ENCODE data around the gene SYN1.

The SYN1 gene

GRCh38 chrX:47638816-47639215, 19.2 kb upstream of the SYN1 start:
- TF ChIP-seq USF1 (IDR thresholded peaks at IDR 0.05), result no peak
- TF ChIP-seq RAD21 (IDR thresholded peaks at IDR 0.05; ENCODE audit: low read depth), result no peak
- no peak for TF ChIP-seq EP300 (IDR thresholded peaks at IDR 0.05; ENCODE audit: borderline replicate concordance)
- no peak for TF ChIP-seq TAF1 (IDR thresholded peaks at IDR 0.05; ENCODE audit: low read depth)
- TF ChIP-seq, protein P1, sequence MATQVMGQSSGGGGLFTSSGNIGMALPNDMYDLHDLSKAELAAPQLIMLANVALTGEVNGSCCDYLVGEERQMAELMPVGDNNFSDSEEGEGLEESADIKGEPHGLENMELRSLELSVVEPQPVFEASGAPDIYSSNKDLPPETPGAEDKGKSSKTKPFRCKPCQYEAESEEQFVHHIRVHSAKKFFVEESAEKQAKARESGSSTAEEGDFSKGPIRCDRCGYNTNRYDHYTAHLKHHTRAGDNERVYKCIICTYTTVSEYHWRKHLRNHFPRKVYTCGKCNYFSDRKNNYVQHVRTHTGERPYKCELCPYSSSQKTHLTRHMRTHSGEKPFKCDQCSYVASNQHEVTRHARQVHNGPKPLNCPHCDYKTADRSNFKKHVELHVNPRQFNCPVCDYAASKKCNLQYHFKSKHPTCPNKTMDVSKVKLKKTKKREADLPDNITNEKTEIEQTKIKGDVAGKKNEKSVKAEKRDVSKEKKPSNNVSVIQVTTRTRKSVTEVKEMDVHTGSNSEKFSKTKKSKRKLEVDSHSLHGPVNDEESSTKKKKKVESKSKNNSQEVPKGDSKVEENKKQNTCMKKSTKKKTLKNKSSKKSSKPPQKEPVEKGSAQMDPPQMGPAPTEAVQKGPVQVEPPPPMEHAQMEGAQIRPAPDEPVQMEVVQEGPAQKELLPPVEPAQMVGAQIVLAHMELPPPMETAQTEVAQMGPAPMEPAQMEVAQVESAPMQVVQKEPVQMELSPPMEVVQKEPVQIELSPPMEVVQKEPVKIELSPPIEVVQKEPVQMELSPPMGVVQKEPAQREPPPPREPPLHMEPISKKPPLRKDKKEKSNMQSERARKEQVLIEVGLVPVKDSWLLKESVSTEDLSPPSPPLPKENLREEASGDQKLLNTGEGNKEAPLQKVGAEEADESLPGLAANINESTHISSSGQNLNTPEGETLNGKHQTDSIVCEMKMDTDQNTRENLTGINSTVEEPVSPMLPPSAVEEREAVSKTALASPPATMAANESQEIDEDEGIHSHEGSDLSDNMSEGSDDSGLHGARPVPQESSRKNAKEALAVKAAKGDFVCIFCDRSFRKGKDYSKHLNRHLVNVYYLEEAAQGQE (IDR thresholded peaks at IDR 0.05; ENCODE audit: low read depth), result no peak
- no peak for TF ChIP-seq FOXM1 (IDR thresholded peaks at IDR 0.05; ENCODE audit: borderline replicate concordance, low read depth)
- no peak for TF ChIP-seq ZBTB7A (IDR thresholded peaks at IDR 0.05; ENCODE audit: low read depth)
- TF ChIP-seq CEBPB (IDR thresholded peaks at IDR 0.05), result no peak
- TF ChIP-seq TCF12 (IDR thresholded peaks at IDR 0.05; ENCODE audit: low read depth), result no peak
- no peak for TF ChIP-seq MAX (IDR thresholded peaks at IDR 0.05)
- TF ChIP-seq EGR1 (IDR thresholded peaks at IDR 0.05), result no peak

GRCh38 chrX:47637546-47638195, 18.0 kb upstream of the SYN1 start:
- TF ChIP-seq FOXM1 (IDR thresholded peaks at IDR 0.05; ENCODE audit: borderline replicate concordance, low read depth) (no peak), YY1 (IDR thresholded peaks at IDR 0.05; ENCODE audit: low read depth) (no peak), NFIC (IDR thresholded peaks at IDR 0.05) (no peak), TEAD4 (IDR thresholded peaks at IDR 0.05) (no peak), TAF1 (IDR thresholded peaks at IDR 0.05; ENCODE audit: low read depth) (no peak), MAX (IDR thresholded peaks at IDR 0.05) (no peak), EGR1 (IDR thresholded peaks at IDR 0.05) (no peak)
- TF ChIP-seq, protein P1 (IDR thresholded peaks at IDR 0.05; ENCODE audit: low read depth), result no peak

GRCh38 chrX:47634871-47635575, 15.4 kb upstream of the SYN1 start:
- no peak for TF ChIP-seq EGR1 (IDR thresholded peaks at IDR 0.05)
- no peak for TF ChIP-seq EP300 (IDR thresholded peaks at IDR 0.05; ENCODE audit: borderline replicate concordance)
- no peak for TF ChIP-seq TEAD4 (IDR thresholded peaks at IDR 0.05)
- no peak for TF ChIP-seq TAF1 (IDR thresholded peaks at IDR 0.05; ENCODE audit: low read depth)
- no peak for TF ChIP-seq FOXM1 (IDR thresholded peaks at IDR 0.05; ENCODE audit: borderline replicate concordance, low read depth)

- TF ChIP-seq CREB1 (IDR thresholded peaks at IDR 0.05; ENCODE audit: low read depth) (no peak), FOXM1 (IDR thresholded peaks at IDR 0.05; ENCODE audit: borderline replicate concordance, low read depth) (no peak), TCF12 (IDR thresholded peaks at IDR 0.05; ENCODE audit: low read depth) (no peak), NFIC (IDR thresholded peaks at IDR 0.05) (no peak), TEAD4 (IDR thresholded peaks at IDR 0.05) (no peak), USF1 (IDR thresholded peaks at IDR 0.05) (no peak), ZBTB7A (IDR thresholded peaks at IDR 0.05; ENCODE audit: low read depth) (no peak), MAX (IDR thresholded peaks at IDR 0.05) (no peak), CEBPB (IDR thresholded peaks at IDR 0.05) (no peak)
- TF ChIP-seq, protein P1 (IDR thresholded peaks at IDR 0.05; ENCODE audit: low read depth), result no peak
Observed at GRCh38 chrX:47633689-47634590, 14.3 kb upstream of the SYN1 start.

Measured in Ishikawa (cell line).